Right lung (tissue), 10 donors: ENCODE results near the gene OR56B4. TPM values are rescaled to one million over a fixed set of nuclear protein-coding genes. Genes with fewer than 3 reads are reported as not detected.
"Not testable (repeated sequence)": the region's sequence is repeated elsewhere in the genome, so short reads cannot be mapped to it uniquely, and the experiment has no call there.

Experiments used
- DNase-seq, 2 donors: peaks; one replicate each; pipeline ENCODE4 v3.0.0-alpha.2; 2013
- long read RNA-seq, 8 donors: transcript quantifications; one replicate each; lab custom pipeline, GENCODE V29; 2026
- polyA plus RNA-seq, 5 donors: library from polyadenylated mRNA; unstranded; fragments of 120-200 nt; gene quantifications; one replicate each; pipeline versions ENCODE4 v1.2.1 to v1.2.3, GENCODE V29; 2013; ENCODE audit warnings: inconsistent platforms in 1 of 5, low replicate concordance in 1 of 5; ENCODE audit not compliant: insufficient read length in 5 of 5, insufficient read depth in 1 of 5

The OR56B4 gene, protein sequence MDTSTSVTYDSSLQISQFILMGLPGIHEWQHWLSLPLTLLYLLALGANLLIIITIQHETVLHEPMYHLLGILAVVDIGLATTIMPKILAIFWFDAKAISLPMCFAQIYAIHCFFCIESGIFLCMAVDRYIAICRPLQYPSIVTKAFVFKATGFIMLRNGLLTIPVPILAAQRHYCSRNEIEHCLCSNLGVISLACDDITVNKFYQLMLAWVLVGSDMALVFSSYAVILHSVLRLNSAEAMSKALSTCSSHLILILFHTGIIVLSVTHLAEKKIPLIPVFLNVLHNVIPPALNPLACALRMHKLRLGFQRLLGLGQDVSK
- under 1 TPM in 2 of 5 donors, not detected in 3; 0.13 to 0.29 TPM for polyA plus RNA-seq
- long read RNA-seq, donor 1 = 0 reads
- long read RNA-seq, donor 2 = 0 reads
- long read RNA-seq, donor 3 = 0 reads
- long read RNA-seq, donor 4 = 0 reads
- long read RNA-seq, donor 5 = 0 reads
- long read RNA-seq, donor 6 = 0 reads
- long read RNA-seq, donor 7 = 0 reads
- long read RNA-seq, donor 8 = 0 reads

GRCh38 chr11:6107384-6107783 is at the start of gene OR56B4:
Gene OR56B4 (plus strand): TSS chr11:6107684. CDS start chr11:6107779, 95 bp downstream.
- DNase-seq = not testable (repeated sequence)

- DNase-seq = no peak
Measured at GRCh38 chr11:6061475-6061874, 46.0 kb upstream of the OR56B4 start.

- no peak for DNase-seq
Measured at GRCh38 chr11:6062691-6063358, 44.7 kb upstream of the OR56B4 start.

GRCh38 chr11:6067502-6067901 is 40.0 kb upstream of the OR56B4 start:
- DNase-seq = no peak

- DNase-seq = not testable (repeated sequence)
Measured at GRCh38 chr11:6076443-6076842, 31.0 kb upstream of the OR56B4 start.

DNA sequence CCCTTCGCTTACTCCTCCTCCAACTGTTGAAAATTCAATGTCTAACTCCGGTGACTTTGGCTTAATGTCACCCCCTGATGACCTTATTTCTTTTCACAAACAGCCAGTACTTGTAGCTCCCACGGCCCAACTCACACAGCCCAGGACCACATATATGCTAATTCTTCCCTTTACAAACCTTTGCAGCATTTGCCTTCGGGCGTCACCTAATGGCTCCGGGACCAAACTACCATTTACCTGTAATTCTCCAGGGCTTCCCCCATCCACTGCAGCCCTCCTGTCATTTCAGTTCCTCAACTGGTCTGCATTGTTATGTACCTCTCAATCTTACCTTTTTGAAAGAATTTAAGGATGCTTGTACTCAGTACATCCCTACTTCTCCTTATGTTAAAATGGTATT is 29.8 kb upstream of the OR56B4 start:
- DNase-seq = no peak

DNA sequence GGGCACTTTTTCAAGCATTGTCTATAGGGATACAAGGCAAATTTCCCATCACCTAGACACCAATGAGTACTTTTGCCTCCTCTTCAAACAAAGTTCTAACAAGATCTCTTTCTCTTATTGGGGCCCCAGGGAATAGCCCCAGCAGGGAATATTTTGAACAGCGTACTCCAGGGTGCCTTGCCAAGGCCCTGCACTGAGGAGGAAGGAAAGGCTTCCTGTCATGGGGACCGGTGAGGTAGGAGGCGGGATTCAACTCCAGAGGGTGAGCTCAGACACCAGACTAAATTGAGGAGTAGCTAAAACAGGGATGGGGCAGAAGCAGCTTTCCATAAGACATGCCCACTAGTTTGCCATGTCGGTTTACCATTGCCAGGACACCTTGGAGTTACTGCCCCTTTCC is 28.0 kb upstream of the OR56B4 start:
- DNase-seq = no peak

DNA sequence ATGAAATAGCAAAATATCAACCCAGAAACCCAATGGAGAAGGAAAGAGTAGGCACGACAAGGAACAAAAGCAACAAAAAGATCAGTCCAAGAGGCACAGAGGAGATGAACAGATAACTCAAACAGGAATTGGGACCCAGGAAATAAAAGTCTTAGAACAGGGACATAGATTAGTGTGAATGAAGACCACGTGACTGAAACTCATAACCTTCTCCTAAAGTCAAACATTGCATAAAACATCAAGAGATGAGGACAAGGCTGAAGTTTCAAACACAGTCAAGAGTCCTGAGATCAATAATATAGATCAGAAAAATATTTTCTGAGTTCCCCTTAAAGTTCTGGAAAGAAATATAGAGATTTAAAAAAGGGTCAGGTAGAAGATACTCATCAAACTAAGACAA is 24.4 kb upstream of the OR56B4 start:
- no peak for DNase-seq

- no peak for DNase-seq
Measured at GRCh38 chr11:6084587-6084986, 22.9 kb upstream of the OR56B4 start.

- DNase-seq = no peak
Measured at GRCh38 chr11:6094186-6094585, 13.3 kb upstream of the OR56B4 start.

- no peak for DNase-seq
Measured at GRCh38 chr11:6095798-6096197, 11.7 kb upstream of the OR56B4 start.

DNA sequence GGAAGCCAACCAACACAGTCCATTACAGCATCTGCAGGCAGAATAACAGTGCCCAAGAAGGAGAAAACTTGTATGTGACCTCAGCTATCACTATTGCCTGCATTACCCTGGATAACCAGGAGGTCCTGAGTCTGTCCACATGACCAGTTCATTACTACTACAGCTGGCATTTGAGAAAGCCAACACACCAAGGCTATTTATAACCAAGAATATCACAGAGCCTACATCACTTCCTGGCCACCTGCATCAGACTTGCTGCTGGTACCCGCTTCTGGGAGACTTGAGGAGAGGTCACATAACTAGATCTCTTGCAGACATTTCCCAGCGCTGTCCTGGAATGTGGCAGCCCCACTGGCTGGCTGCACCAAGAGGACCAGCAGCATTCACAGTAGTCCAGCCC is 11.1 kb upstream of the OR56B4 start:
- DNase-seq = no peak

DNA sequence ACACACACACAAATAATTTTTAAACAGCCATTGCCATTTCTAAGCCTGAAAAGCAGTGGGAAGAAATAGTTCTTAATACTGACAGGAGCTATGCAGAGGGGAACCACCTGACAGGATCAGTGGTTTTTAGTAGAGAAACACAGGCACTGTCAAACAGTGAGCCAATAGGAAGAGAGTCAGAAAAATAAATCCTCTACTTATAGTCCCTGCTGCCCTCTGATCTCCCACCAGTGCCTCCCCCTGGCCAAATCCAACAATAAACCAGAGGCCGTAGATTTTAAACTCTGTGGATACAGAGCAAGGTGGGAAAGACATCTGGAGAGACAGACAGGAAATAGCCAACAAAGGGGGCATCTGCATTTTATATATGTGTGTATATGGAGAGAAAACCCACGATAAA is 7.9 kb upstream of the OR56B4 start:
- no peak for DNase-seq

GRCh38 chr11:6110011-6110410 is 2.5 kb downstream of the OR56B4 start:
- no peak for DNase-seq

GRCh38 chr11:6111673-6112072 is 4.2 kb downstream of the OR56B4 start:
- no peak for DNase-seq

DNA sequence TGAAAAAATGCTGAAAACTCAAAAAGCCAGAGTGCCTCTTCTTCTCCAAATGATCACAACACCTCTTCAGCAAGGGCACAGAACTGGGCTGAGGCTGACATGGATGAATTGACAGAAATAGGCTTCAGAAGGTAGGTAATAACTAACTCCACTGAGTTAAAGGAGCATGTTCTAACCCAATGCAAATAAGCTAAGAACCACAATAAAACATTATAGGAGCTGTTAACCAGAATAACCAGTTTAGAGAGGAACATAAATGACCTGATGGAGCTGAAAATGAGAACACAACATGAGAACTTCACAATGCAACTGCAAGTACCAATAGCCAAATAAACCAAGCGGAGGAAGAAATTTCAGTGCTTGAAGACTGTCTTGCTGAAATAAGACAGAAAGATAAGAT is 9.2 kb downstream of the OR56B4 start:
- DNase-seq = no peak

- no peak for DNase-seq
Measured at GRCh38 chr11:6124245-6124644, 16.8 kb downstream of the OR56B4 start.

- no peak for DNase-seq
Measured at GRCh38 chr11:6127881-6128280, 20.4 kb downstream of the OR56B4 start.

DNA sequence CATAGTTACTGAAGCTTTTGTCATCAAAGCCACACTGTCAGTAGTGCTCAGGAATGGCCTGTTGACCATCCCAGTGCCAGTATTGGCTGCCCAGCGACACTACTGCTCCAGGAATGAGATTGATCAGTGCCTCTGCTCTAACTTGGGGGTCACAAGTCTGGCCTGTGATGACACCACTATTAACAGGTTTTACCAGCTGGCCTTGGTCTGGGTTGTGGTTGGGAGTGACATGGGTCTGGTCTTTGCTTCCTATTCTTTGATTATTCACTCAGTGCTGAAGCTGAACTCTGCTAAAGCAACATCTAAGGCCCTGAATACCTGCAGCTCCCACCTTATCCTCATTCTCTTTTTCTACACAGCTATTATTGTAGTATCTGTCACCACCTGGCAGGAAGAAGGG is 21.5 kb downstream of the OR56B4 start:
- no peak for DNase-seq

DNA sequence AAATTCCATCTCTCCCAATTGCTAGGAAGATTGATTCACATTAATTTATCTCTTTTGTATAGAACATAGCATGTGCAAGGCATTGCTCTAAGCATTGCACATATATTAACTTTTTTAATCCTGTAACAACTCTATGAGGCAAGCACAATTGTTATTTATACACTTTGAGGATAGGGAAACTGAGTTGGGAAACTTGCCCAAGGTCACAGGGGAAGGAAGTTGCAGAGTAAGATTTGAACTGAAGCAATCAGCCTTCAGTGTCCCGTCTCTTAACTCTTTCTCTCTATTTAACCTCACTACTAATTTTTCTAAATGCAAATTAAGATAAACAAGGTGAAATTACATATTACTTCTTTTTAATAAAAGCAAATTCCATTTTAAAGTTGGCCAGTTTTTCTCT is 22.2 kb downstream of the OR56B4 start:
- DNase-seq = no peak

DNA sequence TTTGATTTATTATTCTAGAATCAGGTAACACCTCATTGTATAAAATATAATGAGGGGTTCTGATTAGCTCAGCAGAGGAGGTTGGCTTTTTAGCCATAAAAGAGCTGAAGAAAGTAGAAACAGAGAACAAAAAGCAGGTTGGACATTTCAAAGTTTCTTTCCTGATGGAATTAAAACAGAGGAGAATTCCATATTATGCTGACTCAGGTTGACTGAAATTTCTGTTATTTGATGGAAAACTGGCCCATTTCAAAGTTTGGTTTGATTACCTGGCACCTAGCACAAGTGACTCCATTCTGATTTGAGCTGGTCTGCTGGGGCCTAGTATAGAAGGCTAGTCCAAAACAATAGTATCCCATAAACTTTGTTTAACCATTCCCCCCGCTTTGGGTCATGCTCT is 24.9 kb downstream of the OR56B4 start:
- no peak for DNase-seq

GRCh38 chr11:6135936-6136335 is 28.5 kb downstream of the OR56B4 start:
- DNase-seq = not testable (repeated sequence)

- no peak for DNase-seq
Measured at GRCh38 chr11:6142936-6143335, 35.5 kb downstream of the OR56B4 start.
